ENCODE data around the gene GOLGA6B. TPM values are rescaled to one million over a fixed set of nuclear protein-coding genes. Genes with fewer than 3 reads are reported as not detected.
"Not testable (repeated sequence)": the region's sequence is repeated elsewhere in the genome, so short reads cannot be mapped to it uniquely, and the experiment has no call there.

GOLGA6B gene
- total RNA-seq, 1 experiment from 2014 or later: 0.33 TPM

DNA sequence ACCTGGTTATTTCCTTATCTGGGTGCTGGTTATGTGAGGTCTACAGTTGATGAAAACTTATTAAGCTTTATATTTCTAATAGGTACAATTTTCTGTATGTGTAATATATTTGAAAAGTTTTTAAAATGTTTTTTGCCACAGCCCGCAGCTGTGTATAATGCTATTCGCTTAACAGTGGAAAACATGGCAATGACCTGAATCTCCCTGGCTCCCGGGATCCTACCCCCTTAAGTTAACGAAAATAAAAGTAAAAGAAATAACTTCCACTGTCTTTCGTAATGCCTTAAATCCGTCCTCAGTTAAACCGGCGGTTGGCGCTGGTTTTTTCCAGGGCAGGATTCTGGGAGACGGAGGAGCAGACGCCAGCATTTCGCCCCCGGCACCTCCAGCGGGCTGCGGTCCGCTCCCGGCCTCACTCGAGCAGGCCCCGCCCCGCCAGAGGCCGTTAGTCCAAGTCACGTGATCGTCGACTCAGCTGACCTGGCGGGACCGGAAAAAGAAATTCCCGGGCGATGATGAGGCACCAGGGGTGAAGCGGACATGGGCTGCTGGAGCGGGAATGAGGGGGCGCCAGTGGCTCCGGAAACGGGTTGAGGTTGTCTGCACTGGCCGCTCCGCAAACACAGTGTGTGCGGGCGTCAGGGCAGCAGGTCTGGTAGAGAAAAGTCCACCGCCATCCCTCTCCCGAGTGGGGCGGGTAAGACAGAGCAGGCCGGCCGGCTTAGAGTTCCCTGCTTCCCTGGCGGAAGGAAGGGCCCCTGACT, 17.8 kb upstream of the GOLGA6B start:
- not testable (repeated sequence) for H3K4me2 ChIP-seq (ENCODE audit: insufficient read depth, insufficient read length, low read length); H3K9me3 ChIP-seq (ENCODE audit: control insufficient read depth, low read depth, low read length); H3K4me1 ChIP-seq (ENCODE audit: insufficient read depth, low read length); H4K5ac ChIP-seq (ENCODE audit: insufficient read length, low read depth, low read length); H3K23ac ChIP-seq (ENCODE audit: insufficient read length, low read depth, low read length); H2BK20ac ChIP-seq (ENCODE audit: low read depth, low read length, poor library complexity, severe bottlenecking); H3K56ac ChIP-seq (ENCODE audit: insufficient read length, low read depth, low read length); H4K20me1 ChIP-seq (ENCODE audit: control insufficient read depth, insufficient read depth, insufficient read length); H3K27ac Mint-ChIP-seq; H2BK120ac ChIP-seq (ENCODE audit: low read depth, low read length, poor library complexity, severe bottlenecking); H2BK12ac ChIP-seq (ENCODE audit: insufficient read length, low read depth, low read length); H3K79me2 ChIP-seq (ENCODE audit: insufficient read depth, low read length); H3K4me1 Mint-ChIP-seq; H3K27me3 ChIP-seq (ENCODE audit: insufficient read depth, low read length); H3K27me3 Mint-ChIP-seq (ENCODE audit: low read depth); H2BK5ac ChIP-seq (ENCODE audit: insufficient read length, low read length); H3K79me1 ChIP-seq (ENCODE audit: insufficient read depth, low read depth, low read length, poor library complexity, severe bottlenecking); H3K4me3 Mint-ChIP-seq; H2BK15ac ChIP-seq (ENCODE audit: low read depth, low read length); H2AK5ac ChIP-seq (ENCODE audit: insufficient read length, low read length); H4K8ac ChIP-seq (replicated peaks; ENCODE audit: insufficient read length, low read depth, low read length); H3K14ac ChIP-seq (ENCODE audit: insufficient read depth, low read length); H3K27ac ChIP-seq (ENCODE audit: insufficient read length, low read depth, low read length); H3K23me2 ChIP-seq (ENCODE audit: insufficient read length, low read depth, low read length, poor library complexity, severe bottlenecking); H4K91ac ChIP-seq (ENCODE audit: insufficient read length, low read depth, low read length); H3K36me3 Mint-ChIP-seq (ENCODE audit: insufficient read depth in 1 of 3, low read depth in 3 of 3); H3K18ac ChIP-seq (ENCODE audit: insufficient read length, low read depth, low read length); H3T11ph ChIP-seq (ENCODE audit: low read length); H2AFZ ChIP-seq (ENCODE audit: low read length); H3K4ac ChIP-seq (ENCODE audit: low read depth, low read length); H3K9me3 Mint-ChIP-seq
- no CpG with 5 or more reads among the region's 43 CpGs for WGBS (ENCODE audit: extremely low coverage, insufficient read length, low lambda C conversion rate)
- H3K9ac ChIP-seq (ENCODE audit: extremely low read depth, insufficient read length, low read length): peak overlapping the region; percentile 62
- peak; percentile 73 for DNase-seq

DNA sequence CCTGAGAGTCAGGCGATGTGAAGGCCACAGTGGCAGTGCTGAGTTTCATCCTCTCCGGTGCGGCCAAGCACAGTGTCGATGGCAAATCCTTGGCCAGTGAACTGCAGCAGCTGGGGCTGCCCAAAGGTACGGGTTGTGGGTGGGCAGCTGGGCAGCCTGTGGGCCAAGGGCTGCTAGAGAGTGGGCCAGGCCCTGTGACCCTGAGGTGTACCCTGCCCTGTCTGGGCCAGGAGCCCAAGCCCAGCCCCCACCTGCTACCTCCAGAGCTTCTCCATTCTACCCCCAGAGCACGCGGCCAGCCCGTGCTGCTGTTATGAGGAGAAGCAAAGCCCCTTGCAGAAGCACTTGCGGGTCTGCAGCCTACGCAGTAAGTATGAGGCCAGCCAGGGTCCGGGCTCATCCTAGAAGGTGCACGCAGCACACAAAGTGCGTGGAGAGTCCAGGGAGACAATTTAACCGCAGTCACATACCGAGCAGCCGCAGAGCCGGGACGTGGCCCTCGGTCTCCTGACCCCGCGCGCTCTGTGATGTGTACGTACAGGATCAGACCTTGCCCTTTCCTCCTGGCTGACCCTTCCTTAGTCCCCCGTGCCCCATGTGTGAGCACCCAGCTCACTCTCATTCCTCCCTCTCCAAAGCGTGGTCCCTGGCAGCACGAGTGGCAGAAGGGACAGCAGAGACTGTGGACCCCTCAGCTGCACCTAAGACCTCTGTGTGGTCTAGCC, 14.6 kb upstream of the GOLGA6B start:
- not testable (repeated sequence) for H2AK5ac ChIP-seq (ENCODE audit: insufficient read length, low read length); H3K14ac ChIP-seq (ENCODE audit: insufficient read depth, low read length); H2BK20ac ChIP-seq (ENCODE audit: low read depth, low read length, poor library complexity, severe bottlenecking); H3K23ac ChIP-seq (ENCODE audit: insufficient read length, low read depth, low read length); H3K4ac ChIP-seq (ENCODE audit: low read depth, low read length); H3K9ac ChIP-seq (ENCODE audit: extremely low read depth, insufficient read length, low read length); H3K27ac ChIP-seq (ENCODE audit: insufficient read length, low read depth, low read length); H3T11ph ChIP-seq (ENCODE audit: low read length); H3K27me3 Mint-ChIP-seq (ENCODE audit: low read depth); H3K36me3 Mint-ChIP-seq (ENCODE audit: insufficient read depth in 1 of 3, low read depth in 3 of 3); H4K20me1 ChIP-seq (ENCODE audit: control insufficient read depth, insufficient read depth, insufficient read length); H3K9me3 ChIP-seq (ENCODE audit: control insufficient read depth, low read depth, low read length); H4K91ac ChIP-seq (ENCODE audit: insufficient read length, low read depth, low read length); H2BK5ac ChIP-seq (ENCODE audit: insufficient read length, low read length); H4K5ac ChIP-seq (ENCODE audit: insufficient read length, low read depth, low read length); H3K9me3 Mint-ChIP-seq; H2BK120ac ChIP-seq (ENCODE audit: low read depth, low read length, poor library complexity, severe bottlenecking); H2BK15ac ChIP-seq (ENCODE audit: low read depth, low read length); H4K8ac ChIP-seq (replicated peaks; ENCODE audit: insufficient read length, low read depth, low read length); H2AFZ ChIP-seq (ENCODE audit: low read length); H3K79me2 ChIP-seq (ENCODE audit: insufficient read depth, low read length); H3K18ac ChIP-seq (ENCODE audit: insufficient read length, low read depth, low read length); H3K56ac ChIP-seq (ENCODE audit: insufficient read length, low read depth, low read length); H3K4me1 ChIP-seq (ENCODE audit: insufficient read depth, low read length); H3K27ac Mint-ChIP-seq; H3K4me2 ChIP-seq (ENCODE audit: insufficient read depth, insufficient read length, low read length); DNase-seq; H3K4me3 Mint-ChIP-seq; H3K4me1 Mint-ChIP-seq; H3K27me3 ChIP-seq (ENCODE audit: insufficient read depth, low read length); H3K23me2 ChIP-seq (ENCODE audit: insufficient read length, low read depth, low read length, poor library complexity, severe bottlenecking); H3K79me1 ChIP-seq (ENCODE audit: insufficient read depth, low read depth, low read length, poor library complexity, severe bottlenecking); H2BK12ac ChIP-seq (ENCODE audit: insufficient read length, low read depth, low read length)
- no CpG with 5 or more reads among the region's 26 CpGs for whole genome bisulfite sequencing (ENCODE audit: extremely low coverage, insufficient read length, low lambda C conversion rate)

All from H9 (cell line).